Loucy (cell line): Measurements from ENCODE around the gene MAST4.

ENCODE experiments used
- H2AFZ ChIP-seq: fragments of 200-600 bp; sonication (generic); 2 replicates; pipeline ENCODE4 v1.6.0; 2016; ENCODE audit warnings: antibody characterized with exemption, mild to moderate bottlenecking, low read length, moderate library complexity
- H3F3A ChIP-seq: fragments of 200-600 bp; 2 replicates; pipeline ENCODE4 v1.6.0; 2016; ENCODE audit warnings: antibody characterized with exemption, low read depth, mild to moderate bottlenecking
- H3K27me3 ChIP-seq: fragments of 200-600 bp; sonication (generic); 2 replicates; pipeline ENCODE4 v1.6.1; 2014; ENCODE audit warnings: low read length, mild to moderate bottlenecking; ENCODE audit not compliant: insufficient read depth, poor library complexity, severe bottlenecking
- H3K36me3 ChIP-seq: fragments of 200-600 bp; sonication (generic); 2 replicates; pipeline ENCODE4 v1.6.1; 2016; ENCODE audit warnings: low read length; ENCODE audit not compliant: insufficient read depth
- H3K4me1 ChIP-seq: fragments of 200-600 bp; sonication (generic); 2 replicates; pipeline ENCODE4 v1.5.1; 2014; ENCODE audit warnings: low read length, mild to moderate bottlenecking; ENCODE audit not compliant: insufficient read depth, poor library complexity, severe bottlenecking
- H3K4me2 ChIP-seq: fragments of 200-600 bp; sonication (generic); 2 replicates; pipeline ENCODE4 v1.6.0; 2014; ENCODE audit warnings: antibody characterized with exemption, low read length, low read depth, mild to moderate bottlenecking; ENCODE audit not compliant: poor library complexity, severe bottlenecking
- H3K4me3 ChIP-seq: fragments of 200-600 bp; sonication (generic); 2 replicates; pipeline ENCODE4 v1.5.1; 2014; ENCODE audit warnings: low read length, mild to moderate bottlenecking, mixed read lengths; ENCODE audit not compliant: poor library complexity, severe bottlenecking
- H3K79me2 ChIP-seq: fragments of 200-600 bp; sonication (generic); 2 replicates; pipeline ENCODE4 v1.6.1; 2014; ENCODE audit warnings: low read length; ENCODE audit not compliant: insufficient read depth
- H3K9ac ChIP-seq: fragments of 200-600 bp; sonication (generic); 2 replicates; pipeline ENCODE4 v1.6.0; 2014; ENCODE audit warnings: mild to moderate bottlenecking, low read depth, low read length, moderate library complexity; ENCODE audit not compliant: poor library complexity, severe bottlenecking
- H3K9me2 ChIP-seq: fragments of 200-600 bp; sonication (generic); replicated peaks from 2 replicates; pipeline ENCODE4 v1.6.1; 2016; ENCODE audit warnings: low read depth, low read length, mixed read lengths
- H3K9me3 ChIP-seq: fragments of 200-600 bp; sonication (generic); 2 replicates; pipeline ENCODE4 v1.6.1; 2014; ENCODE audit warnings: mild to moderate bottlenecking, antibody characterized with exemption, low read length, low read depth; ENCODE audit not compliant: insufficient read depth
- H4K20me1 ChIP-seq: fragments of 200-600 bp; sonication (generic); 2 replicates; pipeline ENCODE4 v1.6.0; 2014; ENCODE audit warnings: antibody characterized with exemption, low read length, mild to moderate bottlenecking; ENCODE audit not compliant: insufficient read depth, poor library complexity, severe bottlenecking
- EZH2phosphoT487 ChIP-seq: fragments of 200-600 bp; IDR thresholded peaks from 2 replicates; pipeline ENCODE4 v1.6.1; 2018; ENCODE audit warnings: antibody characterized with exemption, mild to moderate bottlenecking, moderate library complexity, borderline replicate concordance
- TF ChIP-seq, protein P1 (sequence below): fragments of 200-600 bp; sonication (generic); conservative IDR thresholded peaks from 2 replicates; pipeline ENCODE4 v1.5.1; 2014; ENCODE audit warnings: mild to moderate bottlenecking, antibody characterized with exemption, low read length

The MAST4 gene

DNA sequence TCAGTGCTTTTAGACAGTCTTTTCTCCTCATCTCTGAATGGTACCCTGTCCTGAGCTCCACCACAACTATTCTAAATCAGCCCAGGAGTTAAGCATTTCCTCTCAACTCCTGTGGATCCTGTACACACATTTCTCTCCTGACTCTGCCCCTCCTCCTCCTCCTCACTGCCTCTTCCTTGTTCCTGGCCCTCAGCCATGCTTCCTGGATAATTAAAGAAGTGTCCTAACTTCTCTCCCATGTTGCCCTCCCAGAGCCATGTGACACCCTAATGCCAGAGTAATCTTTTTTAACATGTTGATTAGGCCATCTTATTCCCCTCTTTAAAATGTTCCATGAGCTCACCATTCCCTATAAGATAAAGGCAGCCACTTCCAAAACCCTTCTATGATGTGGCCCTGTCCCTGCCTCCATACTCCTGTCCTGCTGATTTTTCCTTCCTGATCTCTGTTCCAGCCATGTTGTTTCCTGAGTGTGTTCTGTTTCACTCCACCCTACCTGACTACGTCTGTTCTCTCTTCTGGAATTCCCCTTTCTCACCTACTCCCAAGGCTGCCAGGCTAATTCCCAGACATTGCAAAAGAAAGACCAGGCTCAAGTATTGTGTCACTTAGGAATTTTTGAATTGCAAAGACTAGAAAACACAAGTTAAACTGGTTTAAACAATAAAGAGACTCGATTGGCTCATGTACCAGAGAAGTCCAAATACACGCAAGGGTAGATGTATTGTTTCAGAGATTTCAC is 295.2 kb downstream of the MAST4 start:
- Histone ChIP-seq H3K4me1 (peaks cover 7% of the 10 kb centered on the region), H3F3A (no peaks in the 10 kb centered on the region), H3K27me3 (no peaks in the 10 kb centered on the region), H3K4me2 (no peak overlapping the region), H3K9me3 (no peaks in the 10 kb centered on the region), H3K9ac (no peak overlapping the region), H3K9me2 (no peaks in the 10 kb centered on the region), H4K20me1 (no peaks in the 10 kb centered on the region), H3K79me2 (no peaks in the 10 kb centered on the region), H2AFZ (no peak overlapping the region), H3K4me3 (no peak overlapping the region), H3K36me3 (no peaks in the 10 kb centered on the region)
- no peak for TF ChIP-seq EZH2phosphoT487
- TF ChIP-seq, protein P1, sequence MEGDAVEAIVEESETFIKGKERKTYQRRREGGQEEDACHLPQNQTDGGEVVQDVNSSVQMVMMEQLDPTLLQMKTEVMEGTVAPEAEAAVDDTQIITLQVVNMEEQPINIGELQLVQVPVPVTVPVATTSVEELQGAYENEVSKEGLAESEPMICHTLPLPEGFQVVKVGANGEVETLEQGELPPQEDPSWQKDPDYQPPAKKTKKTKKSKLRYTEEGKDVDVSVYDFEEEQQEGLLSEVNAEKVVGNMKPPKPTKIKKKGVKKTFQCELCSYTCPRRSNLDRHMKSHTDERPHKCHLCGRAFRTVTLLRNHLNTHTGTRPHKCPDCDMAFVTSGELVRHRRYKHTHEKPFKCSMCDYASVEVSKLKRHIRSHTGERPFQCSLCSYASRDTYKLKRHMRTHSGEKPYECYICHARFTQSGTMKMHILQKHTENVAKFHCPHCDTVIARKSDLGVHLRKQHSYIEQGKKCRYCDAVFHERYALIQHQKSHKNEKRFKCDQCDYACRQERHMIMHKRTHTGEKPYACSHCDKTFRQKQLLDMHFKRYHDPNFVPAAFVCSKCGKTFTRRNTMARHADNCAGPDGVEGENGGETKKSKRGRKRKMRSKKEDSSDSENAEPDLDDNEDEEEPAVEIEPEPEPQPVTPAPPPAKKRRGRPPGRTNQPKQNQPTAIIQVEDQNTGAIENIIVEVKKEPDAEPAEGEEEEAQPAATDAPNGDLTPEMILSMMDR = no peak

DNA sequence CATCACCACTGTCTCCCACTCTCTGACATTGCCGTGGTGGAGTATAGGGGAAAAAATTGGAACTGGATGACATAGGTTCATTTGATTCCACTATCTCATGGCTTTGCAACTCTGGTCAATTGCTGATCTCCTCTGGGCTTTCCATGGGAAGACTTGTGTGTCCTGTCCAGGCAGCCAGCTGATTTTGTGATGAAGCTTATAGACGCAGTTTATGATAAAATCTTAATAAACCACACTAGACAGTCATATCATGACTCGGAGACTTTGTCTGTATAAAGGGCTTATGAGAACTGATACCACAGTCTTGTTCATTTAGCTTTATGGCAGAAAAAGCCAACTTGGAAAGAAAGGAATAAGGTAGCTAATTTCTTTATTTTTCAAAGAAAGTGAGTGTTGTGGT is 296.5 kb downstream of the MAST4 start:
- no peaks in the 10 kb centered on the region for H3K27me3 ChIP-seq
- H2AFZ ChIP-seq = no peak overlapping the region
- H3K9ac ChIP-seq = no peak overlapping the region
- no peak overlapping the region for H3K4me2 ChIP-seq
- no peak overlapping the region for H3K4me3 ChIP-seq
- H3K79me2 ChIP-seq = no peaks in the 10 kb centered on the region
- no peaks in the 10 kb centered on the region for H3K9me2 ChIP-seq
- TF ChIP-seq, protein P1 = no peak
- TF ChIP-seq EZH2phosphoT487 = no peak
- H3K4me1 ChIP-seq = peaks cover 7% of the 10 kb centered on the region
- H3F3A ChIP-seq = no peaks in the 10 kb centered on the region
- no peaks in the 10 kb centered on the region for H4K20me1 ChIP-seq
- H3K36me3 ChIP-seq = no peaks in the 10 kb centered on the region
- H3K9me3 ChIP-seq = no peaks in the 10 kb centered on the region

DNA sequence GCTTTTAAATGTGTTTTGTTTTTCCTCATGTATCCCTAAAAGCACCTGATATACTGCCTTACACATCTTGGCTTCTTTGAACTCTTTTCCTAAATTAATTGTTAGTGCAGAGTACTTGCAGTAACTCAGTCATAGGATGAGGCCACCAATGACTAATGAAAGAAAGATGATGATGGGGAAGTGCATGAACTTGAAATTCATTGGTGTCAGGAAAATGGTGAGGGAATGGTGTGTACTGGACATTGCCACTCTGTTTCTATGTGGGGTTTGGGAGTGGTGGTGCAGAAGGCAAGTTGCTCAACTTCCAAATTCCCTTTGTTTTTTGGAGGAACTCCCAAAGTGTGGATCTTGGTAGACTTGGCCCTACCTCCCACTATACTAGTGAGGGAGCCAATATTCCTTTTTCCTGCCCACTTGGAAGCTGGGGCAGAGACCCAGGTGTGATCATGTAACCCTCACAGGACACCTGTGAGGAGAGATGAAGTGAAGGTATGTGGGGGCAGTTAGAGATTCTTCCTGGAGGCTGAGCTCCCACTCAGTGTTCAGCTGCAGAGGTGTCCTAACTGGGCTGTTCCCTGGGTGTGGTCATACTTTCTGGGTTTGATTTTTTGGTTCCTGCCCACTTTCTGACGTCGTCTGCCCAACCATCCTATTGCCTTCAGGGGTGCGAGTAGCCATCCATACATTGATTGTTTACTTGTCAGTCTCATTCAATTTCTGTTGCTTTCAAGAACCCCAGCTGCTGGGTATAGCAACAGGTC is 298.5 kb downstream of the MAST4 start:
- Histone ChIP-seq H3K4me2 (no peak overlapping the region), H2AFZ (no peak overlapping the region)
- TF ChIP-seq, protein P1 = no peak
- TF ChIP-seq EZH2phosphoT487 = no peak

More for the DNA sequence above, 298.5 kb downstream of the MAST4 start:
- H3K4me1 ChIP-seq = no peaks in the 10 kb centered on the region
- no peaks in the 10 kb centered on the region for H4K20me1 ChIP-seq
- no peak overlapping the region for H3K9ac ChIP-seq
- no peaks in the 10 kb centered on the region for H3K27me3 ChIP-seq
- H3K79me2 ChIP-seq = no peaks in the 10 kb centered on the region
- no peaks in the 10 kb centered on the region for H3K36me3 ChIP-seq
- H3K9me3 ChIP-seq = no peaks in the 10 kb centered on the region
- H3K4me3 ChIP-seq = no peak overlapping the region
- no peaks in the 10 kb centered on the region for H3K9me2 ChIP-seq
- H3F3A ChIP-seq = no peaks in the 10 kb centered on the region
